Immature natural killer cell (primary cell): ENCODE results near the gene CACNA2D2. TPM values are rescaled to one million over a fixed set of nuclear protein-coding genes. Genes with fewer than 3 reads are reported as not detected.

Source experiments
- DNase-seq, 3 donors: peaks; one replicate each; pipeline ENCODE4 v3.0.0; 2022; ENCODE audit warnings: mixed read lengths in 1 of 3
- H3K27ac Mint-ChIP-seq, 6 donors: one replicate each; pipeline ENCODE4 v1.8.0; 2020; ENCODE audit warnings: mixed read lengths in 6 of 6, mild to moderate bottlenecking in 5 of 6, inconsistent platforms in 4 of 6, moderate library complexity in 3 of 6
- H3K27me3 Mint-ChIP-seq, 3 donors: one replicate each; pipeline ENCODE4 v1.8.0; 2020 to 2021; ENCODE audit warnings: low read depth in 3 of 3, mild to moderate bottlenecking in 3 of 3, mixed read lengths in 3 of 3, moderate library complexity in 3 of 3, inconsistent platforms in 1 of 3
- H3K36me3 Mint-ChIP-seq, 3 donors: one replicate each; pipeline ENCODE4 v1.8.0; 2020; ENCODE audit warnings: mixed read lengths in 3 of 3, inconsistent platforms in 2 of 3, mild to moderate bottlenecking in 2 of 3
- H3K4me1 Mint-ChIP-seq, 2 donors: one replicate each; pipeline ENCODE4 v1.8.0; 2020; ENCODE audit warnings: inconsistent platforms in 2 of 2, mild to moderate bottlenecking in 2 of 2, mixed read lengths in 2 of 2, moderate library complexity in 1 of 2
- H3K4me3 Mint-ChIP-seq, 5 donors: one replicate each; pipeline ENCODE4 v1.8.0; 2020; ENCODE audit warnings: mild to moderate bottlenecking in 5 of 5, mixed read lengths in 5 of 5, inconsistent platforms in 3 of 5, moderate library complexity in 3 of 5
- H3K9me3 Mint-ChIP-seq, 6 donors: one replicate each; pipeline ENCODE4 v1.8.0; 2020; ENCODE audit warnings: mild to moderate bottlenecking in 6 of 6, mixed read lengths in 6 of 6, inconsistent platforms in 4 of 6, moderate library complexity in 3 of 6
- polyA plus RNA-seq, 3 donors: library from polyadenylated mRNA; unstranded; fragments of 300-500 nt; fragmentation: Illumina TruSeq; gene quantifications; one replicate each; pipeline ENCODE4 v1.2.3, GENCODE V29; 2021

Gene CACNA2D2
- polyA plus RNA-seq, 3 donors from 2014 or later, result 1.5 to 6.0 (median 2.3) TPM

GRCh38 chr3:50325113-50325480 is 178.3 kb downstream of the CACNA2D2 start:
- Mint-ChIP-seq H3K36me3 (no peaks in the 10 kb centered on the region), H3K9me3 (no peaks in the 10 kb centered on the region), H3K4me1 (peaks cover 35 to 40% of the 10 kb centered on the region in 2 donors), H3K27ac (peak overlapping the region in 5 of 6 donors; percentile 43 to 88 (median 62)), H3K4me3 (no peak overlapping the region), H3K27me3 (peaks cover 0 to 10% (median 2%) of the 10 kb centered on the region in 3 donors)
- DNase-seq, result no peak

- Mint-ChIP-seq H3K9me3 (no peaks in the 10 kb centered on the region), H3K27me3 (peaks cover 0 to 10% (median 2%) of the 10 kb centered on the region in 3 donors), H3K36me3 (no peaks in the 10 kb centered on the region), H3K4me3 (peak overlapping the region in 2 of 5 donors; percentile 2 to 40), H3K4me1 (peaks cover 39 to 46% of the 10 kb centered on the region in 2 donors), H3K27ac (peak overlapping the region; percentile 36 to 88 (median 71))
- peak; percentile 47 to 56 (median 56) for DNase-seq
These were observed 178.9 kb downstream of the CACNA2D2 start for GRCh38 chr3:50324351-50325112.

- Mint-ChIP-seq H3K27ac (peak overlapping the region in 4 of 6 donors; percentile 18 to 75 (median 49)), H3K4me1 (peaks cover 47 to 53% of the 10 kb centered on the region in 2 donors), H3K36me3 (no peaks in the 10 kb centered on the region), H3K4me3 (no peak overlapping the region), H3K9me3 (no peaks in the 10 kb centered on the region), H3K27me3 (peaks cover 0 to 5% (median 2%) of the 10 kb centered on the region in 3 donors)
- no peak for DNase-seq
These were observed 179.7 kb downstream of the CACNA2D2 start for GRCh38 chr3:50323614-50324199.

- Mint-ChIP-seq H3K9me3 (no peaks in the 10 kb centered on the region), H3K4me3 (peak overlapping the region in 3 of 5 donors; percentile 39 to 62 (median 58)), H3K27ac (peak overlapping the region in 5 of 6 donors; percentile 5 to 75 (median 59)), H3K36me3 (no peaks in the 10 kb centered on the region), H3K27me3 (peaks cover 0 to 5% (median 0%) of the 10 kb centered on the region in 3 donors), H3K4me1 (peaks cover 47 to 53% of the 10 kb centered on the region in 2 donors)
- DNase-seq, result no peak
These were observed 180.3 kb downstream of the CACNA2D2 start for GRCh38 chr3:50323092-50323600.

GRCh38 chr3:50322386-50323091 is 180.9 kb downstream of the CACNA2D2 start, which contains the start of gene HYAL2:
HYAL2 (minus strand) TSS chr3:50322745; CDS start chr3:50320489, 2,256 bp downstream.
- no peak for DNase-seq
- peaks cover 0 to 2% (median 0%) of the 10 kb centered on the region in 3 donors for H3K27me3 Mint-ChIP-seq
- peak within 1 kb of the TSS; percentile 80 to 92 (median 88) for H3K27ac Mint-ChIP-seq
- H3K36me3 Mint-ChIP-seq, result no peaks in the 10 kb centered on the region
- no peaks in the 10 kb centered on the region for H3K9me3 Mint-ChIP-seq
- H3K4me1 Mint-ChIP-seq, result peaks cover 46 to 48% of the 10 kb centered on the region in 2 donors
- H3K4me3 Mint-ChIP-seq, result peak within 1 kb of the TSS; percentile 81 to 86 (median 85)

GRCh38 chr3:50322115-50322385 is 181.4 kb downstream of the CACNA2D2 start:
- peak overlapping the region in 4 of 5 donors; percentile 82 to 86 (median 85) for H3K4me3 Mint-ChIP-seq
- no peaks in the 10 kb centered on the region for H3K36me3 Mint-ChIP-seq
- DNase-seq, result no peak
- peaks cover 0 to 2% (median 0%) of the 10 kb centered on the region in 3 donors for H3K27me3 Mint-ChIP-seq
- no peaks in the 10 kb centered on the region for H3K9me3 Mint-ChIP-seq
- H3K4me1 Mint-ChIP-seq, result peaks cover 43 to 46% of the 10 kb centered on the region in 2 donors
- no peak overlapping the region for H3K27ac Mint-ChIP-seq

- Mint-ChIP-seq H3K4me3 (peak overlapping the region; percentile 81 to 86 (median 85)), H3K4me1 (peaks cover 44 to 46% of the 10 kb centered on the region in 2 donors), H3K9me3 (no peaks in the 10 kb centered on the region), H3K27ac (peak overlapping the region; percentile 80 to 92 (median 88)), H3K27me3 (peaks cover 0 to 3% (median 2%) of the 10 kb centered on the region in 3 donors), H3K36me3 (no peaks in the 10 kb centered on the region)
- peak; percentile 80 to 82 (median 81) for DNase-seq
These were observed 181.9 kb downstream of the CACNA2D2 start for GRCh38 chr3:50321336-50322114.

GRCh38 chr3:50320853-50321335 is 182.5 kb downstream of the CACNA2D2 start:
- Mint-ChIP-seq H3K4me3 (peak overlapping the region; percentile 91 to 96 (median 94)), H3K9me3 (no peaks in the 10 kb centered on the region), H3K4me1 (peaks cover 48 to 50% of the 10 kb centered on the region in 2 donors), H3K36me3 (no peaks in the 10 kb centered on the region), H3K27me3 (peaks cover 0 to 4% (median 4%) of the 10 kb centered on the region in 3 donors), H3K27ac (peak overlapping the region; percentile 69 to 94 (median 90))
- DNase-seq, result no peak

- Mint-ChIP-seq H3K36me3 (peaks cover 0 to 3% (median 2%) of the 10 kb centered on the region in 3 donors), H3K4me3 (peak overlapping the region; percentile 91 to 96 (median 94)), H3K27me3 (peaks cover 0 to 4% (median 4%) of the 10 kb centered on the region in 3 donors), H3K9me3 (no peaks in the 10 kb centered on the region), H3K4me1 (peaks cover 49 to 51% of the 10 kb centered on the region in 2 donors), H3K27ac (peak overlapping the region in 5 of 6 donors; percentile 78 to 94 (median 90))
- no peak for DNase-seq
These were observed 183.4 kb downstream of the CACNA2D2 start for GRCh38 chr3:50319894-50320625.

- no peak for DNase-seq
- Mint-ChIP-seq H3K27ac (peak overlapping the region in 5 of 6 donors; percentile 74 to 79 (median 76)), H3K27me3 (peaks cover 0 to 4% (median 4%) of the 10 kb centered on the region in 3 donors), H3K9me3 (no peaks in the 10 kb centered on the region), H3K36me3 (peaks cover 0 to 4% (median 3%) of the 10 kb centered on the region in 3 donors), H3K4me3 (peak overlapping the region; percentile 62 to 96 (median 74)), H3K4me1 (peaks cover 43 to 46% of the 10 kb centered on the region in 2 donors)
These were observed 184.1 kb downstream of the CACNA2D2 start for GRCh38 chr3:50319181-50319893.

GRCh38 chr3:50318615-50319014 is 184.8 kb downstream of the CACNA2D2 start:
- Mint-ChIP-seq H3K27ac (peak overlapping the region; percentile 71 to 79 (median 75)), H3K4me1 (peaks cover 48 to 49% of the 10 kb centered on the region in 2 donors), H3K27me3 (peaks cover 0 to 4% (median 4%) of the 10 kb centered on the region in 3 donors), H3K9me3 (no peaks in the 10 kb centered on the region), H3K4me3 (peak overlapping the region; percentile 65 to 96 (median 72)), H3K36me3 (peaks cover 0 to 6% (median 4%) of the 10 kb centered on the region in 3 donors)
- DNase-seq, result no peak
